NCI-H1694 treated with DMSO at 0.1 percent for 48 hours (cell line): ENCODE results near the gene JAKMIP2.
A peak's percentile ranks its signal among the peaks of the same experiment; 100 is the strongest.
"Not testable (repeated sequence)": the region's sequence is repeated elsewhere in the genome, so short reads cannot be mapped to it uniquely, and the experiment has no call there.

ENCODE experiments used
- DNase-seq: peaks from one replicate; lab custom pipeline; 2025; lab: John Stamatoyannopoulos, UW

The JAKMIP2 gene

DNA sequence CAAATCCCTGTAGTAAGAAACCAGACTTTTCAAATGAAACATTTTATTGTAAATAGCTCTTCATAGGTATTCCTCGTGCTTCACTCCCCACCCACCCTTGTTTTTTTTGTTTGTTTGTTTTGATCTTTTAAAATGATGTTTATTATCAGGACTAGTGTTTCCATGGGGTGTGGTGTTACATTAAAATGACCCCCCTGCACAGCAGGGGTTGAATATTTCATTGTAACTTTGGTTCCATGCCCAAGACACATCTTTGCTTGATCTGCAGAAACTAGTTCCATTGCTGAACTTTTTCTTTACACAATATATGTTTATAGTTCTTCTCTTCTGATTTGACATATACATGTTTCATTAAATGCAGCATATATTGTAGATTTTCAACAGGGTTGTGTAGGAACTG, 191.4 kb downstream of the JAKMIP2 start:
- no peak for DNase-seq

GRCh38 chr5:147590096-147590495, 192.4 kb downstream of the JAKMIP2 start:
- DNase-seq = no peak

GRCh38 chr5:147586832-147587231, 195.7 kb downstream of the JAKMIP2 start:
- no peak for DNase-seq

DNA sequence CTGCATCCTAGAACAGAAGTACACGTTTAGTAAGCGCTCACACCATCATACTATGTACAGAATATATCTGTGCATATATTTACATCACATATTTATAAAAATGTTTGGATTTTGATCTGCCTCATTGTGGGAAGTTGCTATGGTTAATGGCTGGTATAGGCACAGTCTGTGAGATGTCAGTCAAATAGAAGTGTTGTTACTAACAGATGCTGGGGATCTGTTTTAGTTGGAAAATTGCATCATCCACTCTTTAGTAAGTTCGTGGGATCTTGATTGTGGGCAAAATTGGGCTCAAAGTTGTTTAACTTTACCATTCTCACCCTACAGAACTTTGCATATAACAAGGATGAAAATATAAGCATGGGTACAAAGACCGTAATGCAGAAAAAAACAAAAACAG, 196.3 kb downstream of the JAKMIP2 start:
- DNase-seq = no peak

DNA sequence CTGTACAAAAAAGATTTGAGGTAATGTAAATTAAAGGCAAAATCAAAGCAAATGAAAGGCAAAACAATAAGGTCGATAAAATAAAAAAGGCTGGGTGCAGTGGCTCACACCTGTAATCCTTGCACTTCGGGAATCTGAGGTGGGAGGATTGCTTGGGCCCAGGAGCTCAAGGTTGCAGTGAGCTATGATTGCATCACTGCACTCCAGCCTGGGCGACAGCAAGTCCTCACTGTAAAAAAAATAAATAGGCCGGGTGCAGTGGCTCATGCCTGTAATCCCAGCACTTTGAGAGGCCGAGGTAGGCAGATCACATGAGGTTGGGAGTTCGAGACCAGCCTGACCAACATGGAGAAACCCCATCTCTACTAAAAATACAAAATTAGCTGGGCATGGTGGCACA, 200.3 kb downstream of the JAKMIP2 start:
- not testable (repeated sequence) for DNase-seq

DNA sequence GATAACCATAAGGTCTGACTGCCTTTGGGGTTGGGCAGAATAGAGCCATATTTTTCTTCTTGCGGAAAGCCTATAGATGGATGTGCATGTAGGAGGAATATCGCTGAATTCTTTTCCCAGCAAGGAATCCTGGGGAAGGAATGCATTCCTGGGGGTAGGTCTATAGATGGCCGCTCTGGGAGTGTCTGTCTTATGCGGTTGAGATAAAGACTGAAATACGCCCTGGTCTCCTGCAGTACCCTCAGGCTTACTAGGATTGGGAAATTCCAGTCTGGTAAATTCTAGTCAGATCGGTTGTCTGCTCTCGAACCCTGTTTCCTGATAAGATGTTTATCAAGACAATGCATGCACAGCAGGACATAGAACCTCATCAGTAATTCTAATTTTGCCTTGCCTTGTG, 202.1 kb downstream of the JAKMIP2 start:
- DNase-seq = not testable (repeated sequence)

- DNase-seq = peak; percentile 30
Measured at GRCh38 chr5:147578228-147579024, 204.1 kb downstream of the JAKMIP2 start.

DNA sequence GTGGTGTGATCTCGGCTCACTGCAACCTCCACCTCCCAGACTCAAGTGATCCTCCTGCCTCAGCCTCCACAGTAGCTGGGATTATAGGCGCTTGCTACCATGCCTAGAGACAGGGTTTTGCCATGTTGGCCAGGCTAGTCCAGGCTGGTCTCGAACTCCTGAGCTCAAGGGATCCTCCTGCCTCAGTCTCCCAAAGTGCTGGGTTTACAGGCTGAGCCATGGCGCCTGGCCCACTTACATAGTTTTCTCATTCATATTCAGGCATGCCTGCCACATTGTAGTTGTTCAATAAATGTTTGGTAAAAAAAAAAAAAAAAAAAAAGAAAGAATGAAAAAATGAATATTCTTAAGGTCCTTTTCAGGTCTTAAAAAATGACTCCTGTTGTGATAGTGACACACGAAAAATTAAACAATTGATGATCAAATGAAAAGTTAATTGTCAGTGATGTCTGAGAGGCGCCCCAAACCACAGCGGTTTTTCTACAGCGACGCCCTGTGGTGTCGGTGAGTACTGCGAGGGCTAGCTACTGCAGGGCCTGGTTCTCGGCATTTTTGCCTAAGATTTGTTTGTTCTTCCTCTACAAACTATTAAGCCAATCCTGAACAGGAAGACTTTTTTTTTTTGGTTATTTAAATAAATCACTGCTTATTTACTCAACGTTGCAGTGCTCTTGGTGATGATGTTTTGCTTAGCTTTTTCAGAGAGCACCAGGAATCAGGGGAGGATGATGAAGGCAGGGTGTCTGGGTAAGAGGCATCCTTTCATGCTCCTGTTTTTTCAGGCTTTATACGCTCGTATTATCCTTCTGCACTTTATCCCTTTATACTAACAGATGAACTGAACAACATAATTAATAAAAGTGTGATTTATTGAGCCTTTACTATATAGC, 205.6 kb downstream of the JAKMIP2 start:
- DNase-seq = peak; percentile 19

DNA sequence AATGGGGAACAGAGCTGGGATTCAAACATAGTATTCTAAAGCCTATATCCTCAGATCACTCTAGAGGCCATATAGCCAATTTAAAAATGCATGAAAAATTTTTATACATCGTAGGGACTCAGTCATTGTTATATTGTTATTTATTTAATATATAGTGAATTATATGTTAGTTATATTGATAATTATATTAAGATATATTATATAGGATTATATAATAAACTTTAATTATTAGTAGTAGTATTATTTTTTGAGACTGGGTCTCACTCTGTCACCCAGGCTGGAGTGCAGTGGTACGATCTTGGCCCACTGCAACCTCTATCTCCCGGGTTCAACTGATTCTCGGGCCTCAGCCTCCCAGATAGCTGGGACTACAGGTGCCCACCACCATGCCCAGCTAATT, 206.9 kb downstream of the JAKMIP2 start:
- no peak for DNase-seq

DNA sequence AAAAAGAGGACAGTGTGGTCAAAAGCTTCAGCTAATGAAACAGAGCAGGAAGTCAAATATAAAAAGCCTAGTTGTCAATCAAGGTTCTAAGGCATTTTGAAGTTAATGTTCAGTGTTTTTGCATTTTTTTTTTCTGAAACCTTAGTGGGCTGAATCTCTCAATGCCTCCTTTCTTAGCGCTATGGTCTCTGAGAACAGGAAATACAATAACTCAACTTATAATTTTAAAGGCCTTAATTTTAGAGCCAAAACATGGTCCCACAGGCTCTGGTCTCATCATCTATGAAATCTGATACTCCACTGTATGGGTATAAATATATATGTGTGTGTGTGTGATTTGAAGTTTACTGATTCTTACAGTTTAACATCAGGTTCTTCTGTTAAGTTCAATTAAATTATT, 209.3 kb downstream of the JAKMIP2 start:
- DNase-seq = no peak

- DNase-seq = no peak
Measured at GRCh38 chr5:147568710-147569406, 213.7 kb downstream of the JAKMIP2 start.

GRCh38 chr5:147567917-147568598, 214.5 kb downstream of the JAKMIP2 start:
- no peak for DNase-seq

- no peak for DNase-seq
Measured at GRCh38 chr5:147565524-147565923, 217.0 kb downstream of the JAKMIP2 start.

DNA sequence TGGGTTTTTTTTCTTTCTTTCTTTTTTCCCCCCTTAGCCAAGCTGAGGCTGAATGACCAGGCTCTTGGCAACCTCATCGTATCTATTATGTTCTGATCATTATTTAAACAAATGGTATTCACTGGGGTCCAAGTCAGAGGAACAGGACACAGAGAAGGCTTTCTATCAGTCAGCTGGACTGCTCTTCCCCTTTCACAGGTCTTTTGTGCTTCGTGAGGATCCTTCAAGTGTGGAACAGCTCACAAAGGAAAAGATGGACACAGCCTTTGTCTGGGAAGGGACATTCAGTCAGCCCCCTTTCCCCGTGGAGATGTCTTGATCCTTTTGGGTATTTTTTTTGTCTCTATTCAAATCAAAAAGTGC, 218.4 kb downstream of the JAKMIP2 start:
- no peak for DNase-seq

DNA sequence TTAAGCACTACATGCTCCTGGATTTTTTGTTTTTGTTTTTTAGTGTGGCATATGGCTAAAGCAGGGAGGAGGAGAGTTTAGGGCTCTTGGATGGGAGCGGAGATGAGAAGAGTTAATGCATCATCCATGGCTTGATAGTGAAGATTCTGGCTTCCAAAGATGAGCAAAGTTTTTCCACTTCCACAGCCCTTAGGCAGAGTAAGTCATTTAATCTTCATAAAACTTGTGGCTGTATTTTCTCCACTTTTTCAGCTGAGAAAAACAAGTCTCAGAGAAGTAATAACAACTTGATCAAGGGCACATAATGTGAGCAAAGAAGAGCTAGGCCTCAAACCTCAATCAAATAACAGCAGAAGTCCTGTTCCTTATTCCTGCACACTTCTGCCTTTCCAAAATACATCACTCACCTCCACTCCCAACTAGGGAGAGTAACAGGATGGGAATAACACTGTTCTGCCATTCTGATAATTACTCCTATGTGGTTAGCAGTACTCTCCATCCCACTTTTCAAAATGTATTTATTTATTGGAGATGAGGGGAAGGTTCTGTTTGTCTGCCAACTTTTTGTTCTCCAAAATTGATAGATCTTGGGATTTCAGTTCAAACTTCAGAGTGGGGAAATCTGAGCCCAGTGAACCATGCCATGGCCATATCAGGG, 218.9 kb downstream of the JAKMIP2 start:
- DNase-seq = no peak

- no peak for DNase-seq
Measured at GRCh38 chr5:147561435-147561834, 221.1 kb downstream of the JAKMIP2 start.

GRCh38 chr5:147560718-147561331, 221.7 kb downstream of the JAKMIP2 start:
- no peak for DNase-seq

DNA sequence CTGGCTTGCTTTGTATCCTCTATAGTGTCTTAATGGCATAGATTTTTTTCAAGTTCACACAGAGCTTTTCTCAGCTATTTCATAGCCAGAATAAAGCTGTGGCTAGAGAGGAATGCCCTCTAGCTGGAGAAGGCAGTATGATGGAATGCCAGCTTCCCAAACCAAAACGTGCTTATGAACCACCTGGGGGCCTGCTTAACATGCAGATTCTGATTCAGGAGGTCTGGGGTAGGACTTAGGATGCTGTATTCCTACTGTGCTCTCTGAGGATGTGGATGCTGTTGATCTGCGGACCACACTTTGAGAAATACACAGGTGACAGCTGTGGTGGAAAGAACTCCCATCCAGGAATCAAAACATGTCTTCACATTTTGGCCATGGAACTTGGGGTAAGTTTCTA, 222.8 kb downstream of the JAKMIP2 start:
- peak; percentile 0 for DNase-seq

DNA sequence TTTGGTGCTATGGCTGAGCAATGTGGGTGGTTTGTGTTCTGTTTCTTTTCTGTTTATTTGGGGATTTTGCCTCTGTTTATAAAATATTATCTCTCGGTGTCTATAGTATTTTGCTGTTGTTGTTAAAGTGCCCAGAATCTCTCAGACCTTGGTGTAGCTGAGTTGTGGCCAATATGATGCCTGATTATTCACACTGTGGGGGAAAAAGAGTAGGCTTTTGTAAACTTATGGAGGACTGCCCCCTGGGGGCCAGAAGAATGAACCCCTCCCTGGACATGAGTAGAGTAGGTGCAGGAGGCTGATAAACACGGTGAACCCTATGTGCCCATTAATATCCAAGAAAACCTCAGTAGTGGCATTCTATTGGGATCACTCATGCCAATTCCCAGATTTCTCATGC, 223.7 kb downstream of the JAKMIP2 start:
- DNase-seq = peak; percentile 37

DNA sequence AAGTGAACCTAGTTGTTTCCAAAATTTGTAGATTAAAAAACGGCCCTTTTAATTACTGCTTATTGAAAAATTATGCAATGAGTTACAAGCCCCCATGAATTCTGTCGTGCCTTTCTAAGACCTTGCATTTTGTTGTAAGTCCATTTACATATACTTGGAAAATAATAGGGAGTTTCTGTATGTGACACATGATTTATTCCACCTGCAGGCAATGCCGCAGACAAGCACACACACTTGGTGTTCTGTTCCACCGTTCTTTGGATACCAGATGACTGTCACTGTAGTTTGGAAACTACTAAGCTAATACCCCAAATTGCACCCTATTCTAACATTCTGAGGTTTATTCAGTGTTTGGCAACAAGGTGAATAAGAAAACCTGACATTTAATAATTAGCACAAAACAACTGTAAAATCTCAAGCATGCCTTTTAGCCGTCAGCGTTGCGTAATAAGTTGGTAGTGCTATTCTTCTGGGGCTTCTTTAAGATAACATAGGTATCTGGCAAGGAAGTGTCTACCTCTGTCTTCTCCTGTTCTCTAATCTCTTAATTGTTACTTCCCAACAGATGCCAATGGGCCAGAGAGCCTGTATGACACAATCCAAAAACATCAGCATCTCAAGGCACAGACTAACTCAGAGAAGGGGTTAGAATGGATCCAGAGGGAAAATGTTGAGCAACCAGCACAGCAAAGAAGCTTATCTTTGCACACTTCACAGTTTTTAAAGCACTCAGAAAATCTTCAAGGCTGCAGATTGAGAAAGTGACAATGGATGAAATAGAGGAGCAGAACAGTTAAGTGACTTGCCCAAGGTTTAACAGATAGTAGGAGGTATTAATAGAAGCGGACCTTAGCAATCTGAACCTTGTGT, 224.4 kb downstream of the JAKMIP2 start:
- no peak for DNase-seq
